DMS153 (cell line): ENCODE results near the gene FKBP1A.
A peak's percentile ranks its signal among the peaks of the same experiment; 100 is the strongest.
"Not testable (repeated sequence)": the region's sequence is repeated elsewhere in the genome, so short reads cannot be mapped to it uniquely, and the experiment has no call there.

Experiments used
- DNase-seq: peaks from one replicate; lab custom pipeline; 2025; lab: John Stamatoyannopoulos, UW

The FKBP1A gene

GRCh38 chr20:1417273-1417672, 24.4 kb upstream of the FKBP1A start:
- DNase-seq, result no peak

- no peak for DNase-seq
Measured at GRCh38 chr20:1415667-1416468, 23.0 kb upstream of the FKBP1A start.

- DNase-seq, result no peak
Measured at GRCh38 chr20:1414982-1415381, 22.1 kb upstream of the FKBP1A start.

GRCh38 chr20:1405801-1406200, 12.9 kb upstream of the FKBP1A start:
- no peak for DNase-seq

GRCh38 chr20:1403624-1404023, 10.8 kb upstream of the FKBP1A start:
- no peak for DNase-seq

- DNase-seq, result no peak
Measured at GRCh38 chr20:1402149-1402548, 9.3 kb upstream of the FKBP1A start.

GRCh38 chr20:1401451-1401907, 8.6 kb upstream of the FKBP1A start:
- no peak for DNase-seq

GRCh38 chr20:1399678-1400366, 7.0 kb upstream of the FKBP1A start:
- DNase-seq, result peak; percentile 92

- DNase-seq, result not testable (repeated sequence)
Measured at GRCh38 chr20:1398185-1398584, 5.3 kb upstream of the FKBP1A start.

- no peak for DNase-seq
Measured at GRCh38 chr20:1397710-1398109, 4.9 kb upstream of the FKBP1A start.

GRCh38 chr20:1396702-1397101, 3.8 kb upstream of the FKBP1A start:
- no peak for DNase-seq

- no peak for DNase-seq
Measured at GRCh38 chr20:1396264-1396663, 3.4 kb upstream of the FKBP1A start.

GRCh38 chr20:1394686-1395085, 1.8 kb upstream of the FKBP1A start:
- DNase-seq, result no peak

- DNase-seq, result no peak
Measured at GRCh38 chr20:1393507-1393882, 641 bp upstream of the FKBP1A start.

- no peak for DNase-seq
Measured at GRCh38 chr20:1392443-1392692, 486 bp downstream of the FKBP1A start.

- DNase-seq, result no peak
Measured at GRCh38 chr20:1391640-1392442, 1.0 kb downstream of the FKBP1A start.

GRCh38 chr20:1390581-1391403, 2.1 kb downstream of the FKBP1A start:
- DNase-seq, result no peak

GRCh38 chr20:1389703-1390580, 2.9 kb downstream of the FKBP1A start:
- DNase-seq, result no peak

GRCh38 chr20:1388741-1389483, 3.9 kb downstream of the FKBP1A start:
- DNase-seq, result no peak

- no peak for DNase-seq
Measured at GRCh38 chr20:1388253-1388652, 4.6 kb downstream of the FKBP1A start.
